Measurements from ENCODE around the gene RBM26.

Gene RBM26

GRCh38 chr13:79423340-79423739 lies 17.3 kb upstream of the RBM26 start:
- DNase-seq (ENCODE audit: low read depth in 2 of 3, low spot score in 1 of 3): no peak

DNA sequence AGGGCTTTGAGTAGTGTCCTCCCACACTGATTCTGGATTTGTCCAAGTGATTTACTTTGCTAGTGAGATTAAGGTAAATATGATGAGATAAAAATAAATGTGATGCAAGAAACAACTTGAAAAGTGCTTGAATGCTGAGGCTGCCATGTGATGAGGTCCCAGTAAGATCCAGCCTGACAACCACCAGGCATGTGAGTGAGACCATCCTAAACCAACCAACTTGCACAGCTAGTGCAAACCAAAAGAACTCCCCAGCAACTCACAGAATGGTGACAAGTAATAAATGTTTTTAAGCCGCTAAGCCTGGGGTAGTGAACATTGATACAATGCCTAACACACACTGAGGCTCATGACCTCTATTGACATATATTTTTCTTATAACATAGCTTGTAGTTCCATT lies 13.3 kb upstream of the RBM26 start:
- no peak for DNase-seq (ENCODE audit: low read depth in 2 of 3, low spot score in 1 of 3)

- no peak for DNase-seq (ENCODE audit: low read depth in 2 of 3, low spot score in 1 of 3)
Observed at GRCh38 chr13:79417741-79418140, 11.7 kb upstream of the RBM26 start.

GRCh38 chr13:79413521-79413920 lies 7.5 kb upstream of the RBM26 start:
- no peak for DNase-seq (ENCODE audit: low read depth in 2 of 3, low spot score in 1 of 3)

GRCh38 chr13:79409828-79410227 lies 3.8 kb upstream of the RBM26 start:
- DNase-seq (ENCODE audit: low read depth in 2 of 3, low spot score in 1 of 3): no peak

DNA sequence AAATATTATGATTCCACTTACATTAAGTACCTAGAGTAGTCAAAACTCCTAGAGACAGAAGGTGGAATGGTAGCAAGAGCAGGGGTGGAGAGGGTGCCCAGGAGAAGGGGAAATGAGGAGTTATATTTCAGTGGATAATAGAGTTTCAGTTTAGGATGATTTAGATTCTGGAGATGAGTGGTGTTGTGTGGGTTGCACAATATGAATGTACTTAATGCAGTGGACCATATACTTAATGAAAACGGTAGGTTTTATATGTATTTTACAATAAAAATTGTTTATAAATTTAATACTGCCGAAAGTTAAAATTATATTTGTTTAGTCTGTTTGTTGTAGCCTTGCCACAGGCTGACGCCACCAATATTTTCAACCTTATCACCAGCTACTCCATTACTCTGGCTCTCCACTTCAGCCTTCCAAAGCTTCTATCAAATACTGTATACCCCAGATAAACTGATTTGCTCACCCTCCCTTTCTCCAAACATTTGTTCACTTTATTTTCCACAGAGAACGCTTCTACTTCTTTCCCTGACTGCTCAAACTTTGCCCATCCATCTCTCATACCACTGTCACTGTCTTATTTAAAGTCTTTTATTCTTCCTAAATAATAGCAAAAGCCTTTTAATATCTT lies 1.4 kb upstream of the RBM26 start:
- no peak for DNase-seq (ENCODE audit: low read depth in 2 of 3, low spot score in 1 of 3)

DNA sequence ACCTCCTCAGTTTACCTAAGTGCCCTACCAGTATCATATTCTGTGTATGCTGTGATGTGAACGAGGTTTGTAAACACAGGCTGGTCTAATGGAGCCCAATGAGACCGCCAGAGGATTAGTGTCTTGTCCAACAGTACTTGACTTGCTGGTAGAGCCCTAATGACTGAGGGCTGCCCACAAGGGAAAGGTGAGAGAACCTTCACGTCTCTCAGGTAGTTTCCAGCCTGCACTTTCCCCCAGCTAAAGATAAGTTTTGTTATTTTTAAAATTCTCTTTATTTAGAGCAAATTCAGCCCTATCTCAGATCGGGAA lies 498 bp upstream of the RBM26 start:
- DNase-seq (ENCODE audit: low read depth in 2 of 3, low spot score in 1 of 3): no peak

GRCh38 chr13:79405501-79405830 lies 589 bp downstream of the RBM26 start:
- DNase-seq (ENCODE audit: low read depth in 2 of 3, low spot score in 1 of 3): no peak

GRCh38 chr13:79404985-79405384 lies 1.1 kb downstream of the RBM26 start:
- no peak for DNase-seq (ENCODE audit: low read depth in 2 of 3, low spot score in 1 of 3)

- no peak for DNase-seq (ENCODE audit: low read depth in 2 of 3, low spot score in 1 of 3)
Observed at GRCh38 chr13:79404361-79404760, 1.7 kb downstream of the RBM26 start.

- no peak for DNase-seq (ENCODE audit: low read depth in 2 of 3, low spot score in 1 of 3)
Observed at GRCh38 chr13:79403113-79403512, 2.9 kb downstream of the RBM26 start.

GRCh38 chr13:79402679-79403078 lies 3.4 kb downstream of the RBM26 start:
- no peak for DNase-seq (ENCODE audit: low read depth in 2 of 3, low spot score in 1 of 3)

GRCh38 chr13:79402074-79402635 lies 3.9 kb downstream of the RBM26 start:
- DNase-seq (ENCODE audit: low read depth in 2 of 3, low spot score in 1 of 3): no peak

GRCh38 chr13:79401259-79402070 lies 4.6 kb downstream of the RBM26 start:
- no peak for DNase-seq (ENCODE audit: low read depth in 2 of 3, low spot score in 1 of 3)

DNA sequence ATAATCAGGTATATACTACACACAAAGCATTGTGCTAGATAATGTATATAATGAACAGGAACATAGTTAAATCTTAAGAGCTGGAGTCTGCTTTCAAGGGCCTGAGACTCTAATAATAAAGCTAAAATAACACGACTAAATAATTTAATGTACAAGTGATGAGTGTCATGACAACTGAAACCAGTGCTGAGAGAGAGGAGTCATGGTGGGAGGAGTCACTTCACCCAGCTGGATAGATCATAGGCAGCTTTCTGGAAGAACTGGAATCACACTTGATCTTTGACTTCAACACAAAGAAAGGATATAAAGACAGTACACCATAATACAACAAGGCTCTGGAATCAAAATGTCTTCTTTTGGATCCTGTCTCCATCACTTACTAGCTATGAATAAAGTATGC lies 7.1 kb downstream of the RBM26 start:
- no peak for DNase-seq (ENCODE audit: low read depth in 2 of 3, low spot score in 1 of 3)

GRCh38 chr13:79398127-79398526 lies 7.9 kb downstream of the RBM26 start:
- DNase-seq (ENCODE audit: low read depth in 2 of 3, low spot score in 1 of 3): no peak

DNA sequence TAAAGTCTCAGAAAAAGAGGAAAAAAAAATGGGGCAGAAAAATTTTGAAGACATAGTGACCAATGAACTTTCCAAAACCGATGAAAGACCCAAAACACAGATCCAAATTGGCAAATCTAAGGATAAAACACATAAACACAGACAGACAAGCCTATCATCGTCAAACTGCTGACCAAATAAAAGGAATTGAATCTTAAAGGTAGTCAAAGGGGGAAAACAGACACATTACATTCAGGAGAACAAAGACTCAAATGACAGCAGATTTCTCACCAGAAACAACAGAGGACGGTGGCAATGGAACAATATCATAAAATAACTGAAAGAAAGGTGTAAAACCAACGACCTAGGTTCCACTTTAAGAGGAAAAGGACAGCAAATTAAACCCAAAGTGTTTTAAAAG lies 10.2 kb downstream of the RBM26 start:
- DNase-seq (ENCODE audit: low read depth in 2 of 3, low spot score in 1 of 3): no peak

DNA sequence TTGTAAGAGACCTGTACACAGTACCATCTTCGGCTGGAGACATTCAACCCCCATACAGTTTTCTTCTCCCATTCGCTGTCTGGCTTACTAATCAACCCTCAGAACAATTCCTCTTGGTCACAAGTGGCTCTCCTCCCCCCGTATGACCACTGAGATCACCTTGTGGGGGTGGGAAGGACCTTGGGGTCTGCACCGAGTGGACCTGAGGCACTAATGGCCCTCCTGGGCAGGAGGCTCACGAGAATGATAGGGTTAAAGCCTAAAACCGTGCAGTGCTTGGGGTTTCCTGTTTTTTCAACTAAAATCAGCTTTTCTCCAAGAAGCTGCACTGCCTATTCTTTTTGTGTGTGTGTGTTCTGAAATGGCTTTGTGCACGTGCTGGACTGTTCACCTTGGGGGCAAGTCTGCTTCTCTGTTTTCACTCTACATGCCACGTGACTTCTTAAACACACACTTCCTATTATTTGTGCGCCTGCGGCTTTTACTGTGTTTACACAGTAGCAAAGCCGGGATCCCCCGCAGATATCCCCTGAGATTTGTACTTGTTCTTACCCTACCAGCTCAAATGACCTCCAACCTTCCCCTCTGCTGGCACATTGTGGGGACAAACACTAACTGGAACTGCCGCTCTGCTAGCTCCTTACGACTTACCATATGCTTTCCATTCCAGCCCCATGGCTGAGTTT lies 12.3 kb downstream of the RBM26 start:
- no peak for DNase-seq (ENCODE audit: low read depth in 2 of 3, low spot score in 1 of 3)

GRCh38 chr13:79392882-79393563 lies 13.0 kb downstream of the RBM26 start:
- no peak for DNase-seq (ENCODE audit: low read depth in 2 of 3, low spot score in 1 of 3)

GRCh38 chr13:79389026-79389425 lies 17.0 kb downstream of the RBM26 start:
- DNase-seq (ENCODE audit: low read depth in 2 of 3, low spot score in 1 of 3): no peak

GRCh38 chr13:79387853-79388252 lies 18.2 kb downstream of the RBM26 start:
- DNase-seq (ENCODE audit: low read depth in 2 of 3, low spot score in 1 of 3): no peak

Data from stimulated activated CD4-positive, alpha-beta T cell treated with anti-CD3 and anti-CD28 coated beads, Interleukin-12 subunit alpha, Interleukin-12 subunit beta, amount 100 ng/mL, for 48 hours (primary cell).